HG02678 (cell line): ENCODE measurements around the gene SPRED3.
"Not testable (repeated sequence)": the region's sequence is repeated elsewhere in the genome, so short reads cannot be mapped to it uniquely, and the experiment has no call there.

Experiments used
- ATAC-seq: cut with Tn5 transposase; IDR thresholded peaks from one replicate; pipeline ENCODE4 v1.9.1; 2021; ENCODE audit warnings: mild to moderate bottlenecking, moderate library complexity; ENCODE audit not compliant: unreplicated experiment

SPRED3 gene

GRCh38 chr19:38388349-38389100, at the start of gene SPRED3:
TSS of gene SPRED3 (plus strand) at chr19:38388697. CDS start at chr19:38390303, 1,606 bp downstream.
- ATAC-seq = no peak

- ATAC-seq = not testable (repeated sequence)
Measured at GRCh38 chr19:38339011-38339410, 49.5 kb upstream of the SPRED3 start.

- ATAC-seq = no peak
Measured at GRCh38 chr19:38340927-38341326, 47.6 kb upstream of the SPRED3 start.

GRCh38 chr19:38346837-38347236, 41.7 kb upstream of the SPRED3 start:
- no peak for ATAC-seq

- ATAC-seq = no peak
Measured at GRCh38 chr19:38350883-38351282, 37.6 kb upstream of the SPRED3 start.

GRCh38 chr19:38351865-38352395, 36.6 kb upstream of the SPRED3 start:
- no peak for ATAC-seq

- ATAC-seq = no peak
Measured at GRCh38 chr19:38352611-38353010, 35.9 kb upstream of the SPRED3 start.

GRCh38 chr19:38355728-38356725, 32.5 kb upstream of the SPRED3 start:
- ATAC-seq = no peak

GRCh38 chr19:38358071-38358470, 30.4 kb upstream of the SPRED3 start:
- no peak for ATAC-seq

GRCh38 chr19:38359242-38360021, 29.1 kb upstream of the SPRED3 start:
- no peak for ATAC-seq

- ATAC-seq = no peak
Measured at GRCh38 chr19:38360351-38360750, 28.1 kb upstream of the SPRED3 start.

- ATAC-seq = no peak
Measured at GRCh38 chr19:38360839-38361631, 27.5 kb upstream of the SPRED3 start.

- peak; percentile 64 for ATAC-seq
Measured at GRCh38 chr19:38361633-38362075, 26.8 kb upstream of the SPRED3 start.

GRCh38 chr19:38362076-38362945, 26.2 kb upstream of the SPRED3 start:
- peak; percentile 38 for ATAC-seq

- ATAC-seq = not testable (repeated sequence)
Measured at GRCh38 chr19:38362946-38363688, 25.4 kb upstream of the SPRED3 start.

GRCh38 chr19:38367041-38367440, 21.5 kb upstream of the SPRED3 start:
- no peak for ATAC-seq

GRCh38 chr19:38369584-38369983, 18.9 kb upstream of the SPRED3 start:
- ATAC-seq = no peak

- ATAC-seq = no peak
Measured at GRCh38 chr19:38370299-38370698, 18.2 kb upstream of the SPRED3 start.
